Esophagus muscularis mucosa (tissue), 3 donors: Measurements from ENCODE around the gene BCL2L14.

Source experiments
- CTCF ChIP-seq, 3 experiments: fragments of 200-600 bp in 2 of 3; fragments of 450-650 bp in 1 of 3; sonication (generic) in 2 of 3; IDR thresholded peaks; one replicate each; pipeline ENCODE4 v1.5.1; 2017 to 2019; ENCODE audit warnings: antibody characterized with exemption in 3 of 3, mild to moderate bottlenecking in 2 of 3, moderate library complexity in 1 of 3
- POLR2A ChIP-seq: fragments of 450-650 bp; IDR thresholded peaks from one replicate; pipeline ENCODE4 v1.6.1; 2017; ENCODE audit warnings: antibody characterized with exemption, moderate library complexity, mild to moderate bottlenecking, low read depth

- TF ChIP-seq CTCF (IDR thresholded peaks at IDR 0.05): no peak
- no peak for TF ChIP-seq POLR2A
Observed at GRCh38 chr12:12028668-12029402, 41.9 kb upstream of the BCL2L14 start.
